OCI-LY1 (cell line): Measurements from ENCODE around the gene PFKL.

Experiments
- H2AFZ ChIP-seq: fragments of 200-600 bp; sonication (generic), shearing (Covaris generic); 2 replicates; pipeline ENCODE4 v1.6.0; 2014; ENCODE audit warnings: antibody characterized with exemption, mild to moderate bottlenecking, low read length
- H3F3A ChIP-seq: fragments of 200-600 bp; sonication (generic), shearing (Covaris generic); 2 replicates; pipeline ENCODE4 v1.6.0; 2014; ENCODE audit warnings: mild to moderate bottlenecking, antibody characterized with exemption, low read length, moderate library complexity; ENCODE audit not compliant: insufficient read depth
- H3K27ac ChIP-seq: fragments of 200-600 bp; sonication (generic); 2 replicates; pipeline ENCODE4 v1.5.1; 2014; ENCODE audit warnings: low read length, mixed run types, mild to moderate bottlenecking, low read depth; ENCODE audit not compliant: poor library complexity, severe bottlenecking
- H3K27me3 ChIP-seq: fragments of 200-600 bp; sonication (generic); 2 replicates; pipeline ENCODE4 v1.6.0; 2014; ENCODE audit warnings: antibody characterized with exemption, mild to moderate bottlenecking, low read length, moderate library complexity; ENCODE audit not compliant: insufficient read depth
- H3K36me3 ChIP-seq: fragments of 200-600 bp; sonication (generic); 2 replicates; pipeline ENCODE4 v1.6.1; 2014; ENCODE audit warnings: mild to moderate bottlenecking, antibody characterized with exemption, low read length, moderate library complexity, mixed read lengths; ENCODE audit not compliant: insufficient read depth
- H3K4me1 ChIP-seq: fragments of 200-600 bp; sonication (generic); 2 replicates; pipeline ENCODE4 v1.5.1; 2014; ENCODE audit warnings: mild to moderate bottlenecking, low read length, moderate library complexity; ENCODE audit not compliant: insufficient read depth, severe bottlenecking
- H3K4me2 ChIP-seq: fragments of 200-600 bp; sonication (generic), shearing (Covaris generic); 2 replicates; pipeline ENCODE4 v1.6.1; 2014; ENCODE audit warnings: low read length
- H3K4me3 ChIP-seq: fragments of 200-600 bp; sonication (generic); 2 replicates; pipeline ENCODE4 v1.5.1; 2014; ENCODE audit warnings: low read length, low read depth, mild to moderate bottlenecking, mixed read lengths; ENCODE audit not compliant: poor library complexity, severe bottlenecking
- H3K79me2 ChIP-seq: fragments of 200-600 bp; shearing (Covaris generic); 2 replicates; pipeline ENCODE4 v1.6.1; 2016; ENCODE audit warnings: mixed run types, low read length, mixed read lengths; ENCODE audit not compliant: insufficient read depth
- H3K9ac ChIP-seq: fragments of 200-600 bp; sonication (generic), shearing (Covaris generic); 2 replicates; pipeline ENCODE4 v1.6.1; 2014; ENCODE audit warnings: mild to moderate bottlenecking, low read length, mixed read lengths
- H3K9me2 ChIP-seq: fragments of 200-600 bp; sonication (generic), shearing (Covaris generic); 2 replicates; pipeline ENCODE4 v1.6.1; 2014; ENCODE audit warnings: low read depth, mild to moderate bottlenecking, low read length, mixed read lengths
- H3K9me3 ChIP-seq: fragments of 200-600 bp; shearing (Covaris generic); 2 replicates; pipeline ENCODE4 v1.6.1; 2014; ENCODE audit warnings: low read length, mixed read lengths
- H4K20me1 ChIP-seq: fragments of 200-600 bp; sonication (generic), shearing (Covaris generic); 2 replicates; pipeline ENCODE4 v1.6.0; 2016; ENCODE audit warnings: mild to moderate bottlenecking, low read length; ENCODE audit not compliant: insufficient read depth
- EZH2 ChIP-seq: fragments of 200-600 bp; sonication (generic), shearing (Covaris generic); IDR thresholded peaks from 2 replicates; pipeline ENCODE4 v1.8.0; 2017; ENCODE audit warnings: borderline replicate concordance, mixed run types, mild to moderate bottlenecking, antibody characterized with exemption, low read length, moderate library complexity, mixed read lengths
- TF ChIP-seq, protein P1 (sequence below): fragments of 200-600 bp; sonication (generic), shearing (Covaris generic); IDR thresholded peaks from 2 replicates; pipeline ENCODE4 v1.5.1; 2017; ENCODE audit warnings: mild to moderate bottlenecking, antibody characterized with exemption, low read length, moderate library complexity, mixed read lengths

PFKL gene

GRCh38 chr21:44299085-44299457, 782 bp upstream of the PFKL start:
- Histone ChIP-seq H3K4me2 (peak overlapping the region; percentile 89), H3K27ac (peak overlapping the region; percentile 60), H3K9me2 (no peaks in the 10 kb centered on the region), H3K4me1 (peaks cover 42% of the 10 kb centered on the region), H3F3A (no peaks in the 10 kb centered on the region), H2AFZ (no peak overlapping the region), H4K20me1 (no peaks in the 10 kb centered on the region), H3K79me2 (no peaks in the 10 kb centered on the region), H3K9me3 (no peaks in the 10 kb centered on the region), H3K9ac (peak overlapping the region; percentile 65), H3K27me3 (0 out of 2 replicates have a peak, but pooled peaks cover 11% of the 10 kb centered on the region), H3K4me3 (peak overlapping the region; percentile 73), H3K36me3 (no peaks in the 10 kb centered on the region)
- TF ChIP-seq, protein P1, sequence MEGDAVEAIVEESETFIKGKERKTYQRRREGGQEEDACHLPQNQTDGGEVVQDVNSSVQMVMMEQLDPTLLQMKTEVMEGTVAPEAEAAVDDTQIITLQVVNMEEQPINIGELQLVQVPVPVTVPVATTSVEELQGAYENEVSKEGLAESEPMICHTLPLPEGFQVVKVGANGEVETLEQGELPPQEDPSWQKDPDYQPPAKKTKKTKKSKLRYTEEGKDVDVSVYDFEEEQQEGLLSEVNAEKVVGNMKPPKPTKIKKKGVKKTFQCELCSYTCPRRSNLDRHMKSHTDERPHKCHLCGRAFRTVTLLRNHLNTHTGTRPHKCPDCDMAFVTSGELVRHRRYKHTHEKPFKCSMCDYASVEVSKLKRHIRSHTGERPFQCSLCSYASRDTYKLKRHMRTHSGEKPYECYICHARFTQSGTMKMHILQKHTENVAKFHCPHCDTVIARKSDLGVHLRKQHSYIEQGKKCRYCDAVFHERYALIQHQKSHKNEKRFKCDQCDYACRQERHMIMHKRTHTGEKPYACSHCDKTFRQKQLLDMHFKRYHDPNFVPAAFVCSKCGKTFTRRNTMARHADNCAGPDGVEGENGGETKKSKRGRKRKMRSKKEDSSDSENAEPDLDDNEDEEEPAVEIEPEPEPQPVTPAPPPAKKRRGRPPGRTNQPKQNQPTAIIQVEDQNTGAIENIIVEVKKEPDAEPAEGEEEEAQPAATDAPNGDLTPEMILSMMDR = no peak
- no peak for TF ChIP-seq EZH2

GRCh38 chr21:44300262-44300959, 558 bp downstream of the PFKL start:
- H3K36me3 ChIP-seq = no peaks in the 10 kb centered on the region
- no peaks in the 10 kb centered on the region for H4K20me1 ChIP-seq
- peaks cover 45% of the 10 kb centered on the region for H3K4me1 ChIP-seq
- no peaks in the 10 kb centered on the region for H3K9me2 ChIP-seq
- H2AFZ ChIP-seq = no peak overlapping the region
- no peaks in the 10 kb centered on the region for H3K9me3 ChIP-seq
- no peaks in the 10 kb centered on the region for H3F3A ChIP-seq
- peak overlapping the region; percentile 74 for H3K9ac ChIP-seq
- H3K27me3 ChIP-seq = 0 out of 2 replicates have a peak, but pooled peaks cover 6% of the 10 kb centered on the region
- peak overlapping the region; percentile 89 for H3K4me2 ChIP-seq
- H3K79me2 ChIP-seq = no peaks in the 10 kb centered on the region
- peak overlapping the region; percentile 43 for H3K27ac ChIP-seq
- TF ChIP-seq, protein P1 = no peak
- TF ChIP-seq EZH2 = no peak
- peak overlapping the region; percentile 73 for H3K4me3 ChIP-seq

- Histone ChIP-seq H4K20me1 (no peaks in the 10 kb centered on the region), H3K9me2 (no peaks in the 10 kb centered on the region), H3K27me3 (no peaks in the 10 kb centered on the region), H2AFZ (no peak overlapping the region), H3K4me2 (peak overlapping the region; percentile 89), H3K27ac (peak overlapping the region; percentile 43), H3K4me1 (peaks cover 45% of the 10 kb centered on the region), H3K4me3 (peak overlapping the region; percentile 73), H3K36me3 (no peaks in the 10 kb centered on the region), H3K9me3 (no peaks in the 10 kb centered on the region), H3K9ac (peak overlapping the region; percentile 74), H3K79me2 (no peaks in the 10 kb centered on the region), H3F3A (no peaks in the 10 kb centered on the region)
- no peak for TF ChIP-seq EZH2
- TF ChIP-seq, protein P1 = no peak; the same call in 1 of the 2 replicates
These were observed 1.3 kb downstream of the PFKL start for GRCh38 chr21:44301141-44301540.
